GM23248 (cell line): ENCODE results near the gene DPYSL5.

ENCODE experiments used
- EZH2 ChIP-seq: fragments of 200-600 bp; sonication (generic); IDR thresholded peaks from 2 replicates; pipeline ENCODE4 v1.6.1; 2018; ENCODE audit warnings: antibody characterized with exemption, mild to moderate bottlenecking; ENCODE audit not compliant: insufficient read depth, poor library complexity, severe bottlenecking
- EZH2phosphoT487 ChIP-seq: fragments of 200-600 bp; sonication (generic); IDR thresholded peaks from 2 replicates; pipeline ENCODE4 v1.6.1; 2018; ENCODE audit warnings: antibody characterized with exemption, moderate library complexity, mild to moderate bottlenecking, low read depth; ENCODE audit not compliant: insufficient read depth

DNA sequence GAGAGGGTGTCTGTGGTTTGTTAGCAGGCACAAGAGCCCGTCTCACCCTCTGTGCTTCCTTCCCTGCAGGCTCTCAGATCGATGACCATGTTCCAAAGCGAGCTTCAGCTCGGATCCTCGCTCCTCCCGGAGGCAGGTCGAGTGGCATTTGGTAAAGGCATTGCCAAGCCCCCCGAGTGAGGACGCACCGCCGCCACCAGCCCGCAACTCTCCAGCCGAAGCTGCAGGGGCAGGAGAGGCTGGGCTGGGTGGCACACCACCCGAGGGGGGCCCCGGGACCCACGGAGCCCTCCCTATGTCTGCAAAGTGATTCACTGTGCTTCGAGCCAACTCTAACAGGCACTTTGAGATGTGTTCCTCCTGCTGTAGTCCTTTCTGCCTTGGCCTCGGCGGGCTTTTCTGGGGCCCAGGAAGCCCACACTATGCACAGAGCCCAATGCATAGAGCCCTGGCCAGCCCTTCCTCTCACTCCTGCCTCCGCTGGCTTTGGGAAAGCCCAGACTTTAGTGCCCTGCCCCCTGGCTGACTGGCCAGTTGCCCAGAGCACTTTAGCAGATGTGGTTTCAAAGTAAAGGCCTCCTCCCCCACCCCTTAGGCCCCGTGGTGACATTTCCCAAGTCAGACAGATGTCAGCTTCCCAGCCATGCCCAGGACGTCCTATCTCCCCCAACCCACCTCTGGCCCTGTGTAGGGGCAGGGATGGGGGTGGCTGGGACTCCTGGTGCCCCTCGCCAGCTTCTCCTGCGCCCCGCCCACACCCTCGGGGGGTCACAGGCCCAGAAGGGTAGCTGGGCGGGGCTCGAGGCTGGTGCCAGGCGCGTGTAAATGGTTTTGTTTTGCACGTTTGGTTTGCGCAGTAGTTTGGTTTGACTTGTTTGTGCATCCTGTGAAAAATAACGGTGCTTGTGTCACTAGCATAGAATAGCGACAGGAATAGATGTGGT lies 99.2 kb downstream of the DPYSL5 start:
- TF ChIP-seq EZH2phosphoT487 = no peak
- no peak for TF ChIP-seq EZH2
